Pancreas (tissue), 10 donors: ENCODE measurements around the gene REG4. TPM values are rescaled to one million over a fixed set of nuclear protein-coding genes. Genes with fewer than 3 reads are reported as not detected.
A peak's percentile ranks its signal among the peaks of the same experiment; 100 is the strongest.

Source experiments
- ATAC-seq, 4 donors: fragments of 200-7000 bp; cut with Tn5 transposase; one replicate each; pipeline versions ENCODE4 v1.8.0 to v1.9.1; 2020; ENCODE audit warnings: mild to moderate bottlenecking in 4 of 4, moderate library complexity in 4 of 4
- DNase-seq, 6 donors: peaks; one replicate each; pipeline ENCODE4 v3.0.0-alpha.2; 2020
- FAIRE-seq: peaks from 2 replicates; lab custom pipeline; 2012; peaks lifted over from hg19 to GRCh38; lab: Jason Lieb, UNC
- H3K27ac ChIP-seq, 4 donors: fragments of 200-600 bp; sonication (generic); 1 replicate in 3 of 4; 2 replicates in 1 of 4; pipeline versions ENCODE4 v1.5.0 to v1.8.0; 2020
- H3K27me3 ChIP-seq, 4 donors: fragments of 200-600 bp; one replicate each; pipeline ENCODE4 v1.8.0; 2021
- H3K36me3 ChIP-seq, 3 donors: fragments of 200-600 bp; sonication (generic) in 1 of 3; one replicate each; pipeline versions ENCODE4 v1.5.0 to v1.8.0; 2020 to 2021
- H3K4me1 ChIP-seq, 3 donors: fragments of 200-600 bp; one replicate each; pipeline ENCODE4 v1.8.0; 2021
- H3K4me3 ChIP-seq, 4 donors: fragments of 200-600 bp; sonication (generic) in 2 of 4; one replicate each; pipeline versions ENCODE4 v1.5.0 to v1.8.0; 2020 to 2021
- H3K9me3 ChIP-seq, 4 donors: fragments of 200-600 bp; one replicate each; pipeline ENCODE4 v1.8.0; 2021
- CTCF ChIP-seq, 4 donors: fragments of 200-600 bp; sonication (generic) in 3 of 4; IDR thresholded peaks; one replicate each; pipeline versions ENCODE4 v1.5.0 to v1.8.0; 2021; ENCODE audit warnings: antibody characterized with exemption in 4 of 4
- WGBS, 2 donors: extraction: QIAGEN DNeasy Blood & Tissue Kit; methylation state at CpG; one replicate each; pipeline ENCODE4 v1.1.7; 2013; 5-methylcytosine and 5-hydroxymethylcytosine counted together
- intact Hi-C, 3 donors: fragments of 100-400 bp; cut with DNase I; formaldehyde crosslinking; loops; one replicate each; pipeline versions ENCODE4 v1.11.1 to v1.14.2; 2022
- polyA plus RNA-seq, 2 donors: library from polyadenylated mRNA; stranded (reverse); fragments of 200-250 nt; gene quantifications; one replicate each; pipeline ENCODE4 v1.2.3, GENCODE V29; 2013
- total RNA-seq, 6 donors: library from RNA; stranded (reverse); fragmentation: NEBNext Ultra II Directional in 4 of 6; extraction: Animal tissue kit (Norgen Biotek cat#: 25700) in 4 of 6; gene quantifications; one replicate each; pipeline versions ENCODE4 v1.2.1 to v1.2.4, GENCODE V29; 2021 to 2023
- donor health status: healthy with polysubstance abuse.
- donor health status: DM: no; HTN: no; CAD: no; lungs with moderate emphysema.
- donor health status: DM: no; HTN: no; CAD: no.
- donor health status: control.
- donor health status: control.
- donor health status: Bipolar disorder and iron deficiency.
- donor health status: DM: yes; HTN: yes; CAD: no.
- donor health status: DM: no; HTN: no; CAD: no.
- donor health status: DM: no; HTN: no; CAD: no.
- donor health status: DM: yes; HTN: yes; CAD: no.

REG4 gene
- total and polyA plus RNA-seq, 8 donors: 9.4 to 32.3 (median 22.6) TPM

GRCh38 chr1:119778886-119779560 is 32.2 kb downstream of the REG4 start:
- Histone ChIP-seq H3K9me3 (no peaks in the 10 kb centered on the region), H3K4me3 (no peak overlapping the region), H3K27me3 (no peaks in the 10 kb centered on the region), H3K36me3 (no peaks in the 10 kb centered on the region), H3K4me1 (peaks cover 7 to 17% (median 14%) of the 10 kb centered on the region in 3 donors), H3K27ac (peak overlapping the region in 2 of 4 donors; percentile 4 to 49)
- 87% methylated on average over 11 to 13 of the region's 13 CpGs for WGBS, 2 donors
- DNase-seq (no peak), ATAC-seq (peak in 3 of 4 donors; percentile 13 to 20 (median 19)), FAIRE-seq (no peak)
- TF ChIP-seq CTCF (IDR thresholded peaks at IDR 0.05): no peak
- intact Hi-C loops: no loop called here

GRCh38 chr1:119778359-119778758 is 32.9 kb downstream of the REG4 start:
- FAIRE-seq (no peak), DNase-seq (no peak), ATAC-seq (no peak)
- WGBS, 2 donors: 92 to 96% methylated on average over 6 of the region's 6 CpGs
- Histone ChIP-seq H3K36me3 (no peaks in the 10 kb centered on the region), H3K9me3 (no peaks in the 10 kb centered on the region), H3K27me3 (no peaks in the 10 kb centered on the region), H3K4me3 (no peak overlapping the region), H3K4me1 (peaks cover 14 to 20% (median 18%) of the 10 kb centered on the region in 3 donors), H3K27ac (no peak overlapping the region)
- no peak for TF ChIP-seq CTCF (IDR thresholded peaks at IDR 0.05)
- intact Hi-C loops: no loop called here

GRCh38 chr1:119774746-119775490 is 36.3 kb downstream of the REG4 start:
- DNase-seq (no peak), FAIRE-seq (no peak), ATAC-seq (peak in 2 of 4 donors; percentile 11 to 27)
- H3K27ac ChIP-seq: peak overlapping the region in 1 of 4 donors; percentile 24
- WGBS, 2 donors: 36 to 39% methylated on average over 7 of the region's 7 CpGs
- H3K9me3 ChIP-seq: no peaks in the 10 kb centered on the region
- peaks cover 13 to 23% (median 14%) of the 10 kb centered on the region in 3 donors for H3K4me1 ChIP-seq
- no peaks in the 10 kb centered on the region for H3K27me3 ChIP-seq
- no peaks in the 10 kb centered on the region for H3K36me3 ChIP-seq
- H3K4me3 ChIP-seq: no peak overlapping the region
- TF ChIP-seq CTCF (IDR thresholded peaks at IDR 0.05): no peak
- intact Hi-C loops: no loop called here

- H3K27me3 ChIP-seq: no peaks in the 10 kb centered on the region
- WGBS, 2 donors: 50 to 61% methylated on average over 3 of the region's 3 CpGs
- no peak for TF ChIP-seq CTCF (IDR thresholded peaks at IDR 0.05)
- H3K4me1 ChIP-seq: peaks cover 6 to 16% (median 10%) of the 10 kb centered on the region in 3 donors
- FAIRE-seq (no peak), DNase-seq (no peak), ATAC-seq (peak in 3 of 4 donors; percentile 40 to 47 (median 41))
- no peak overlapping the region for H3K27ac ChIP-seq
- intact Hi-C loops: no loop called here
- H3K9me3 ChIP-seq: no peaks in the 10 kb centered on the region
- no peaks in the 10 kb centered on the region for H3K36me3 ChIP-seq
- no peak overlapping the region for H3K4me3 ChIP-seq
Measured at GRCh38 chr1:119773711-119774241, 37.5 kb downstream of the REG4 start.
